Right lung (tissue), 5 donors: ENCODE results near the gene DCTD. TPM values are rescaled to one million over a fixed set of nuclear protein-coding genes. Genes with fewer than 3 reads are reported as not detected.

Experiments
- DNase-seq, 2 donors: peaks; one replicate each; pipeline ENCODE4 v3.0.0-alpha.2; 2013
- polyA plus RNA-seq, 5 donors: library from polyadenylated mRNA; unstranded; fragments of 120-200 nt; gene quantifications; one replicate each; pipeline versions ENCODE4 v1.2.1 to v1.2.3, GENCODE V29; 2013; ENCODE audit warnings: inconsistent platforms in 1 of 5, low replicate concordance in 1 of 5; ENCODE audit not compliant: insufficient read length in 5 of 5, insufficient read depth in 1 of 5

DCTD gene
- polyA plus RNA-seq, 5 donors, result 104 to 113 (median 110) TPM

DNA sequence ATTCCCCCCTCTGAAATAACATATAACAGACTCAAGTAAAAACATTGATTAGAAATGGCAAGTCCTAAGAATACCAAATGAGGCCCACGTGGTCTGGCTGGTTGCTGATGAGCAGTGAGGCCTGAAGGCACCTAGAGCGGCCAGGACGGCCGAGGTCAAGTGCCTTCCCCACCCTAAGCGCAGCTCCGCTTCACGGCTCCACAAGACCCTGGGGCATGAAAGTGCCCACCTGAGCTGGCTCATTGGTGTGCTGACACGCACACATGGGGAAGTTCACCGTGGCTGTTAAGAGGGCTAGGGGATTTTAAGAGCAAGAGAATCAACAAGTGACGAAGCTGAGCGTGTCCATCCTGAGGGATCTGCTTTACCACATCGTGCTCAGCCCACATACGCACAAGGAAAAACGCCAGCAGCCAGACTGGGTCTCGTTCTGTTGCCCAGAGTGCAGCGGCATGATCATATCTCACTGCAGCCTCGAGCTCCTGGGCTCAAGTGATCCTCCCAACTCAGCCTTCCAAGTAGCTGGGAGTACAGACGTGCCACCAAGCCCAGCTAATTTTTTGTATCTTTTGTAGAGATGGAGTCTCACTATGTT, 22.4 kb downstream of the DCTD start:
- no peak for DNase-seq

DNA sequence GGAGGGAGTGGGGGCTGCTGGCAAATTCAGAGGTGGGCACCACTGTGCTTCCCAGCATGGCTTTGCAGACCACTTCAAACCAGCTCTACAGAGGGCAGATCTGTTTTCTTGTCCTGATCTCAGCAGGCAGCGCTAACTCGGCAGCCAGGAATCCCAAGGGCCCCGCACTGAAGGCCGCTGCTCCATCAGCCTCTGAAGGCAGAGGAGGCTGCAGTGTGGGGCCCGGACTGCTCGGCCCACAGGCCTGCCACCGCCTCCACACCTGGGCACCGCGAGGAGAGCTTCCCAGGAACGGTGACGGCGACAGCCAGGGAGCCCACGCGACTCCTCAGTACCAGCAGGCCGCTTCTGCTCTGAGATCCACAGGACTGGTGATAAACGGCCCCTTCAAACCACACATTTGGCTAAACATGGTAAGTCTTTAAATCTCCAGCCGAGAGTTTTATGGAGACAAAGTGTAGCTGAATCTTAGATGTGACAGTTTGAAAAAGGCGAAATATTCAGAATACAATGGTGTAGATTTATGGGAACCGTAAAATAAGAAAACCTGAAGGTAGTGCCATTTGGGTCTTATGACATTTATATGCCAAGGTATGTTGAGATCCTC, 23.6 kb downstream of the DCTD start:
- no peak for DNase-seq

DNA sequence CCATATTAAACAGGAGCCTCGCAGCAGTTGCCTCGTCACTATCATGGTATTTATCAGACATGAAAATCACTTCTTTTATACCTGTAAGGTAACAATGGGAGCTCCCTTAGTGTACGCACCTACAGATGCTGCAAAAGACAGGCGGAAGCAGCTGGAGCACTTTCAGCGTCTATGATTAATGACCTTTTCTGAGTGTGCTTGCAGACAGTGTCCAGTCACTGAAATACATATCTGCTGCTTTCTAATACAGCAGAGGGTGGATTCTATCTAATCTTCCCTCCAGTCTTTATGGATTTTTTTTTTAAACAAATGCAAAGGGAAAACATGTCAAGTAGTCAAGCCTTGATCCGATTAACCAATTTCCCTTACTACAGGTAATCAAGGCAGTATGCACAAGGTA, 24.1 kb downstream of the DCTD start:
- no peak for DNase-seq

DNA sequence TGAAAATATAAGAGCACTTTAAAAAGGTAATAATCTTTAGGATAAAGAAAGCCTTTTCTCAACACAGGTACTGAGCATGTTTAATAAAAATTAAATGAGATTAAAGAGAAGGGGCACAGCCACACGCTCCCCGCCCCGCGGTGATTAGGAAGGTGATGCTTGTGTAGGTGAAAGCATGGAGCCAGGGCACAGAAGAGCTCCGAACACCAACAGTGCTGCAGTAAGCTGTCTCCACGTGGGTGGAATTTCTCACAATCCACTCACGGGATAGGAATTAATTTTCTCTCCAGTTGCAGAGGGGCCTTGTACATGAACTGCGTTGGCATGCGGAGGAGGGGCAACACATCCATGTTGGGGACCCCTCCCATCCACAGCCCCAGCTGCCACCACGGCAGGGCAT, 27.0 kb downstream of the DCTD start:
- no peak for DNase-seq

DNA sequence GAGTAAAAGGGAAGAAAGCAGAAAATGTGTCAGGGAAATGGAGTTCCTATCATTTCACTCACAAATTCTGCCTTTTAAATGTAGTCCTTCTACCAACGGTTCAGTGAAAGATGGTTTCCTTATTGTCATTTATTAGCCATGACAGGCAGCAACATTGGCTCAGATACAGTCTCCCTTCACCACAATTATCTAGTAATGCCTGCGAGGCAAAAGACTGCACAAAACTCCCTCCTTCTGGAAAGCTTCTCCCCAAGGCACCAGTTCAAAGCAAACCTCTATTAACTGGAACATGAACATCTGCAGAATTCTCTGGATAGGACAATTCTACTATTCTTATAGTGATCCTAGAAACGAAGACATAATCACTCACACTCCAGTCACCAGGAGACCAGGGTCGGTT, 28.3 kb downstream of the DCTD start:
- DNase-seq, result no peak

DNA sequence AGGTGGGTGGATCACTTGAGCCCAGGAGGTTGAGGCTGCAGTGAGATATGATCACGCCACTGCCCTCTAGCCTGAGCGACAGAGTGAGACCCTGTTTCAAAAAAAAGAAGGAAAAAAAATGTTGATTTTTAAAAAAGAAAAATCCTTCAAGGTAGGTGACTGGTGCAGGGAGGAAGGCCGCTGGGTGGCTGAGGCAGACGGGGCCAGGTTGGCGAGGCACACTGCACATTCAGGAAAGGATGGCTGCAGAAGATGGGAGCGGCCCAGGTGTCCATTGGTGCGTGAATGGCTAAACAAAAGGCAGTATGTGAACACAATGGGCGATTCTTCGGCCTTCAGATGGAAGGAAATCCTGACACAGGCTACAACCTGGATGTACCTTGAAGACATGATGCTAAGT, 30.4 kb downstream of the DCTD start:
- DNase-seq, result no peak

DNA sequence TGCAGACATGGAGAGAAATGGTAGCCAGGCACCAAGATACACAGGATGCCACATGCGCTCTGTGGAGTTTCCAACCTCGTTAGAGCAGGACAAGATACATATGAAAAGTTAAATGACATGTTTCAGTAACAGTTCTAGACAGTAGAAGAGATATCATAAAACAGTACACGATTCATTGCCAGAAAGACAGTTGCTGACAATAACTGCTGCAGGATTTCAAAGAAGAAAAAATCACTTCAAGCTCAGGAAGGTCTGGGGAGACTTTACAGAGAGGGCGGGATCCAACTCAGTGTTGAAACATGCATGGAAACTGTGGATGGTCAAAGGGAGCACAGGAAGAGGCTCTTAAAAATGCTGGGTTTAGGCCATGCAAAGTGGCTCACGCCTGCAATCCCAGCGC, 31.0 kb downstream of the DCTD start:
- no peak for DNase-seq

DNA sequence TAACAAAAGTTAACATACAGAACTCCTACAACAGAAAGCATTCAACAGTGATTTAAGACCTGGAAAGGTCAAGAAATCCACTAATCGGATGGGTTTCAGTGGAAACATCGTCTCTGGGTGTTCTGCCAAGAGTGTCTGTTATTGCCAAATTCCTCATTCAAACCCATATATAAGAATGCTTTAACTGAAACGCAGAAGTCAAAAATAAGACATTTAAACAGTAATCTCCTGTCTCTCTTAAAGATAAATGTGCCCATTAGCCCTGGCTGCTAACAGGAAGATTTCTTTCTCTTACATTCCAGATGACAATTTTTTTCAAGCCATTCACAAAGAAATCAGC, 31.5 kb downstream of the DCTD start:
- peak in 1 of 2 donors; percentile 37 for DNase-seq

DNA sequence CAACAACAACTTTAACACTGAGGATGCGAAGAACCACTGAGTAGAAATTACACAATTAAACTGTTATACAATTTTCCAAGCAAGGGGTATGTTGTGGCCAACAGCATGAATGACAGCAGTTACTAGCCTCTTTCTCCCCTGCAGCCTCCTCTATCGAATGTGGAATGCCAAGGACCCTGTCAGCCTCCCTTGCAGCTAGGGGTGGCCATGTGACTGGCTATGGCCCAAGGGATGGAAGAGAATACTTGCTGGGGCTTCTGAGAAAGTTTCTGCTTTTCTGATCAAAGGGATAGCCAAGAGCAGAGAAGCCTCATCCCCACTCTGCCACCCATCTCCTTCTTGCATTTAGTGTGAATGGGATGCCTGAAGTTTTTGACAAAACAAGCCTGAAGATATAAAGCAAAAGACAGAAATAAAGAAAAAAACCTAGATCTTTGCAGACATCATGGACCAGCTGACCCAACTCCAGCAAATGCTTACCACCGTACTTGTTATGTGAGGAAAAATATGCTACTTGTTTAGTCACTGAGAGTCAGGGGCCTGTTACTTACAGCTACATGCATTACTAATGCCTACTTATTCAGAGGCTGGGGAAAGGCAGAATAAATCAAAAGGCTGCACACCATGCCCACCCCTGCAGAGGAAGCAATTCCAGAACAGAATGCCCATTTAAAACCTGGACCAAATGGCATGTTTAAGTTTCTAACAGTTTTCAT, 32.0 kb downstream of the DCTD start:
- no peak for DNase-seq

DNA sequence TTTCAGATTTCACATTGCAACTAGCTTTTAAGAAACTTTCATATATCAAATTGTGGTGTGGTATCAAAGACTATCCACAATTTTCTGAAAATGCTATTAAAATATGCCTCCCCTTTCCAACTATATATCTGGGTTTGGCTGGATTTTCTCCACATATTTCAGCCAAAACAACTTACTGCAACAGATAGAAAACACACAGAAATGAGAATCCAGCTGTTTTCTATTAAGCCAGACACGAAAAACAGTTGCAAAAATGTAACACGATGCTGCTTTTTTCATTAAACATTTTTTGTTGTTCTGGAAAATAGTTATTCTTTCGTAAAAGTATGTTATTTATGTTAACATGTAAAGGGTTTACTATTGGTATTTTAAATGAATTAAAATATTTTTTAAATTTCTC, 33.1 kb downstream of the DCTD start:
- no peak for DNase-seq

DNA sequence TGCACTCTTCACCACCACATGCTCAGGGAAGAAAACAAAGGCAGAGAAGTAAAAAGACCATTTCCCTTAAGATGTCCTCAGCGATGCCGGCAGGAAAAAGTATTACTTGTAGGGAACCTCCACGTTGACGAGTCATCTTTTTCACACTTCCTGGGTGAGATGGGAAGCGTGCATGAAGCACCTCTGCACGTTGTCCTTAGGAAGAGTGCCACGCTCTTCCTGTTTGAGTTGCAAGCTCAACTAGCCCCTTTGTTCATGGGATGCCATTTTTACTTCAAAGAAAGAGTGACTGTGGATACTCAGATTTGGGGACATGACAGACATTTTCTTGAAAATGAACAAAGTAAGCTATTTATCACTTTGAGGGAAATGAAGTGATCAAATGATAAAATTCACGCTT, 33.8 kb downstream of the DCTD start:
- DNase-seq, result no peak

DNA sequence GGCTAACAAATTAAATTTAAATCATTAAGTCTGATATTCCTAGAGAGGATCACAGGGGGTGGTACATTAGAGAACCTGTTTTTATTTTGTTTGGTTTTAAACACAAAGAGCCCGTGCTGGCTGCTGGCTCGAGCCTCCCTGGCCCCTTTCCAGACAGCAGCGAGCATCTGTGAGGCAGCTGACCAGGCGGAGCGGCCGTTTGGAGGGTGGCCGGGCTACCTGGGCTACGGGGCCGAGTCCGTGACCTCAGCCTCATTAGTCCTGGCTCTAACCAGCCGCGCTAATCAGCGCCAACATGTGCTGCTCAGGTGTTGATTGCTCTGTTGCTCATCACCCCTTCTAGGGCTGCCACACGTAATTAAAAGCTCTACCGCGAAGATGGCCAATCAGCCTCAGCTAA, 35.3 kb downstream of the DCTD start:
- DNase-seq, result no peak

DNA sequence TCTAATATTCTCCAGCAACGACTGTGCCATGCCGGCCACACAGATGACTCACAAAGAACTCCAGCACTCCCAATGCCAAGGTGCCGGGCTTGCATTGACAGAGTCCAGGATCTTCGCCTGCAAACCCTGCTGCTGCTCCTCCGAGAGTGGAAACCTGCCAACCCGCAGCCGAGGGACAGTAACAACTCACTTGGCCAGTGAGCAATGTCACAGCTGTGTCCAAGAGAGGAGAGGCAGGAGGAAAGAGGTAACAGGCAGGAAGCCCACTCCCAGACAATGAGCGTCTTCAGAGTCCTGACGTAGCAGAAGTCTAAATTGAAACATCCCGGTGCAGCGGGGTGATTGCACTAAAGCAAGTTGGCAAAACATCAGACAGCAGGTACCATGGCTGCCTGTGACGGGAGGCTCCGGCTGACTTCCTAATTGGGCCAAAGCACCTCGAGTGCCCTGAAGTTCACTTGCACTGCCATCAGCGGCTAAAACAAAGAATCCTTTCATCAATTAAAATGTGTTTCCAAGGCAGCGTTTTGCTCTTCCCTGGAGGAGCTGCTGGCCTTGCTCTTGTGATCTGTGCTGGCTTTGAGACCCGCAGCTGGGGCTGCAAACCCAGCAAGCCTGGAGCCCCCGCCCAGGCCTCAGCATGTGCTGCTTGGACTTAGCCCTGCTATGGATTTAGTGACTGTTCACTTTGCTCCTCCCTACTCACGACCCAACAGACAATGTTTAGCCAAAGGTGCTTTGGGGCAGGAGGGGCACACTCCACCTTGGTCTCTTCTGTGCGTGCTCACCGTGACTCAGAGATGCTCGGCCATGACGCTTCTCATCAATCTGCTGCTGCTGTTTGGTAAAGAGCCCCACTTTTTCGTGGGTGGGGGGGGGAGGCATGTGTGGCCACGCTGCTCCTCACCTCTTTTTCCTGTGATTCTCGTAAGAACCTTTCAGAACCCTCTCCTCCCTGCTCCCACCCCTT, 36.5 kb downstream of the DCTD start:
- DNase-seq, result peak in 1 of 2 donors; percentile 29

DNA sequence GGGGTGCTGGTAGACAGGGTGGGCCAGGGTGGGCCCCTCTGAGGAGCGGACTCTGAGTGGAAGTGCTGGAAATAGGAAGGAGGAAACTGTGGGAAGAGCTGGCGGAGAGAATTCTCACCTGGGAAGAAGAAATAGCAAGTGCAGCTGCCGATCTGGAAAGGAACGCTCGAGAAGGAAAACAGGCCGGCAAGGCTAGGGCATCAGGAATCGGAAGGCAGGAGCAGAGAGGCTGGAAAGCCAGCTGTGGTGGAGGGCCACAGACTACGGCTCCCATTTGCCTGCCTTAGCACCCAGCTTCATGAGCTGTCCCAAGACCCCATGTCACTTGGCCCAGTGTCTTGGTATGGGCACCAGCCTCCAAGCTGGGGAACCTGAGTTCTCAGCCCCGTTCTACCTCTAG, 37.3 kb downstream of the DCTD start:
- no peak for DNase-seq

DNA sequence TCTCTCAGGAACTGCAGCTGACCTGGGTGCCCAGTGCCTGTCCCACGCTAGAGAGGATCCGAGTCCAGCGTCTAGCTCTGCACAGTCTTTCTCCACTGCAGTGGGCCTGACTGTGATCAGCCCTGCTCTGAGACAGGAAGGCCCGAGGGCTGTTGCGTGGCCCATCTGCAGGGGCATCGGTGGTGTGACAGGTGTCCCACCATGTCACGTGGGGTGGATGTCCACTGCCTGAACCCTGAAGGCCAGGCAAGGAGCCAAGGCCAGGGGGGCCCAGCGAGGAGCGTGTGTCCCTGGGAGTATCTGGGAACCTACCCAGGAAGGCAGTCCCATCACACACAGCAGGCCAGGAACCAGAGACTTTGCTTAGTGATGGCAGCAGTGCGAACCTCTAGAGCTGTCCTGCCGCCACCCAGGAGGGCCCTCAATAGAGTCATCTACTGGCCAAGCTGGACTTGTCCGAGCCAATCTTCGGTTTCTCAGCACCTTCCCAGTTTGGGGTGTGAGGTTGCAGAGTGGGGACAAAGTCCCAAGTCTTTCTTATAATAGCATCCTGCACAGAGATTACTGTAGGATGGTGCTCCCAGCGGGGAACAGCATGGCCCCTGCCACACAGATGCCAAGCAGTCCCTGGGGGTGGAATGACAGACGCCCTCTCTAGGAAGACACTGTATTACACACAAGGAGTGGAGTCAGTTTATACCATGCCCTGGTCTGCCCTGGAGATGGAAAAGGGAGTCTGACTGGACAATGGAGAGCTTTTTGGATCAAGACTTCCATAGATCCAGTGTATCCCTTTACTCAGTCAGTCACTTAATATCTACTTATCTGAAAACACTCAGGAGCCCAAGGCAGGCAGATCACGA, 38.3 kb downstream of the DCTD start:
- no peak for DNase-seq

DNA sequence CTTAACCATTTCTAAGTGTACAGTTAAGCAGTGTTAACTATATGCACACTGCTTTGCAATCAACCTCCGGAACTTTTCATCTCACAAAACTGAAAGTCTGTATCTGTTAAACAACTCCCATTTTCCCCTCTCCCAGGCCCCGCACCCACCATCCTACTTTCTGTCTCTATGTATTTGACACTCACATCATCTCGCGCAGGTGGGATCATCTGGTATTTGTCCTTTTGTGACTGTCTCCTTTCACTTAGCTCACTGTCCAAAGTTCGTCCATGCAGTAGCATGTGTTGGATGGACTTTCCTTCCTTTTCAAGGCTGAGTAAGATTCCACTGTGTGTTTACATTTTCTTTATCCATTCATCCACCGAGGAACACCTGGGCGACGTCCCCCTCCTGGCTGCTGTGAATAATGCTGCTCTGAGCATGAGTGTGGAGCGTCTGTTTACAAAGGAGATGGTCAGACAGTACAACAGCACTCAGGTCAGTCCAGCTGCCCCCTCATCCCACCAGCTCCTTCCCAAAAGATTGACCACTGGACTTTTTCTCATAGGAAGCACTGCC, 39.8 kb downstream of the DCTD start:
- no peak for DNase-seq

DNA sequence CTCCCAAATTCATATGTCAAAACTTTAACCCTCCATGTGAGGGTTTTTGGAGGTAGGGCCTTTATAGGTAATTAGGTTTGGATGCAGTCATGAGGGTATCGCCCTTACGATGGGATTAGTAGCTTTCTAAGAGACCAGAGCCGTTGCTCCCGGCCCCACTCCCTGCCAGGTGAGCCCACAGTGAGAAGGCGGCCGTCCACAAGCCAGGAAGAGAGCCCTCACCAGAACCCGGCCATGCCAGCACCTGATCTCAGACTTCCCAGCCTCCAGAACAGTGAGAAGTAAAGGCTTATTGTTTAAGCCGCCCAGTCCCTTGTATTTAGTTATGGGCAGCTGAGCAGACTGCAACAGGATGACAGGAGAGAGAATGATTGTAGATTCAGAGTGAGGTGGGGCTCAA, 40.8 kb downstream of the DCTD start:
- no peak for DNase-seq

DNA sequence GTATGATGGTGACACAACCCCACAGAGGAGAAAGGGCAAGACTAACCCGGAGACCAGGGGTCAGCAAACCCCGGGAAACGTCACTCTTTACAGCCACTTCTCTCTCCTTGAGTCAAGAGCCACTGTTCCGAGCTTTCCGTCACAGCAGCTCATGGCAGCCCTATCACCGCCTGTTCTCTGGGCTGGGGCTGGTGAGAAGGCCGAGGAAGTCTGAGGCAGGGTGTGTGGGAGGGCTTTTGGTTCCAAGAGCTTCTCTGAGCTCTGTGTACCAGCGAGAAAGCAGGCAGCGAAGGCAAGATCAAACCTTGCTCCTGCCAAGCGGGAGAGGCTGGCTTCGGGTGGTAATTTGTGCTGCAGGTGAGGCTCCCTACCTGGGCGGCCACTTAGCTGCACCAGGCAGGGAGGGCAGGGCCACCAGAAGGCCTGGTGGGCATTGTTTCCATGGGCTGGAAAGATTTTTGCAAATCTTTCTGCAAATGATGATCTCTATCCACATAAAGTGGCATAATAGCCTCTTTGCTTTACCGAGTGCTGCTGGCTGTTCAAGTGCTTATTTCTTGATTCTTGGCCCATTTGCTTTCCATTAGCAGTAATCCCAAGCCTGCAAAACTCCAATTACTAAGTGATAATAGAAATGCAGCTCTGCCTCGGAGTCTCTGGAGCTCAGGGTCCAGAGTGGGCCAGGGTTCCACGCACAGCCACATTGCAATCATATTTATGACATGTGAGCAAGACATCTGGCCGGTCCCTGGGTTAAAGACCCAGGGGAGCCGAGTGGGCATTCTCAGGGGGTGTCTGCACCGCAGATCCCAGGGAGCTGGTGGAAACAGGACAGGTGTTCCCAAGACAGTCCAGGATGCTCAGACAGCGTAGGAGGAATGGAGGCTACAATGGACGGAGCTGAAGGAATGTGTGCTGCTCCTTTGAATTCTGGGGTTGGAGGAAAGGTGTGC, 41.5 kb downstream of the DCTD start:
- DNase-seq, result no peak

DNA sequence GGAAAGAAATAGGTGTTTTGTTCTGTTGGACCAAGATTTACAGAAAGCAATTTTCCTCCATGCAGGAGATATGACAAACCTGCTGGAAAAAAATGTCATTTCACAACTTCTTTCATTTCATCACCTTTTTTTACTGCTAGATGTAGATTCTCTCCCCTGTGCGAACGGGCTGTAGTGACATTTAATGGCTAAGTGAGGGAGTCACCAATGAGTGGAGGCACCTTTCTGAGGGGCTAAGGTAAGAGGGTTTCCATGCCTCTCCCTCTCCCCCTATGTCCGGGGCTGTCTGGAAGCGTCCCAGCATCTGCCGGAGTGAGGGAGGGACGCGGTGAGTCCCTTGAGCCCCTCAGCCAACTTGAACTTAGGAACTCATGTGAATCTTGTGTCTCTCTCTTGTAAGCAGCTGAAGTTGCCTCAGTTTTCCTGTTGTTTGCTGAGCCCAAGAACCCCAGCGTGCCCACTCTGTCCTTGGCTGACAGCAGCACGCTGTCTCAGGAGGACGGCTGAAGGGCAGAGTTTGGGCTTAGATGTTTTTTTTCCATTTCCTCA, 42.3 kb downstream of the DCTD start:
- no peak for DNase-seq

DNA sequence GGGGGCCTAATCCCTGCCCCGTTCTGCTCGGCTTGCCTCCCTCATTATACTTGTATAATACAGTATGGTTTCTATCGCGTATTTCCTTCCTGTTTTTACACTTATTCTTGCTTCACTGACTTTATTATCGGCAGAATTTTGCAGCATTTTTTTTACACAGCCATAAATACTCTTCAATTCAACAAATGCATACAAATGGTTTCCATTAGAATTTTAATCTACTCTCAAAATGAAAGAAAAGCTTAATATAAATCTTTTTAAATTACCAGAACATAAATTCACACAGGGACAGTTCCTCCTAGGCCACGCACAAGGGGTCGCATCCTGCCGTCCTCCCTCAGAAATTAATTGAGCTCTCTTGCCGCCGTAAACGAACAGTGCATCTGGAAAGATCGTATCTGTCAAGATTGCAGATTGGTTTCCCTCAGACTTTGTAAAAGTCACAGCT, 42.9 kb downstream of the DCTD start:
- no peak for DNase-seq
